ENCODE results near the gene NOXA1. TPM values are rescaled to one million over a fixed set of nuclear protein-coding genes. Genes with fewer than 3 reads are reported as not detected.
A peak's percentile ranks its signal among the peaks of the same experiment; 100 is the strongest.
"Not testable (repeated sequence)": the region's sequence is repeated elsewhere in the genome, so short reads cannot be mapped to it uniquely, and the experiment has no call there.

Gene NOXA1
- total RNA-seq = 3.2 TPM
- long read RNA-seq, partial matches to known transcripts = 2 of 11 reads
- long read RNA-seq, other reads (novel, unspliced or antisense) = 9 of 11 reads

DNA sequence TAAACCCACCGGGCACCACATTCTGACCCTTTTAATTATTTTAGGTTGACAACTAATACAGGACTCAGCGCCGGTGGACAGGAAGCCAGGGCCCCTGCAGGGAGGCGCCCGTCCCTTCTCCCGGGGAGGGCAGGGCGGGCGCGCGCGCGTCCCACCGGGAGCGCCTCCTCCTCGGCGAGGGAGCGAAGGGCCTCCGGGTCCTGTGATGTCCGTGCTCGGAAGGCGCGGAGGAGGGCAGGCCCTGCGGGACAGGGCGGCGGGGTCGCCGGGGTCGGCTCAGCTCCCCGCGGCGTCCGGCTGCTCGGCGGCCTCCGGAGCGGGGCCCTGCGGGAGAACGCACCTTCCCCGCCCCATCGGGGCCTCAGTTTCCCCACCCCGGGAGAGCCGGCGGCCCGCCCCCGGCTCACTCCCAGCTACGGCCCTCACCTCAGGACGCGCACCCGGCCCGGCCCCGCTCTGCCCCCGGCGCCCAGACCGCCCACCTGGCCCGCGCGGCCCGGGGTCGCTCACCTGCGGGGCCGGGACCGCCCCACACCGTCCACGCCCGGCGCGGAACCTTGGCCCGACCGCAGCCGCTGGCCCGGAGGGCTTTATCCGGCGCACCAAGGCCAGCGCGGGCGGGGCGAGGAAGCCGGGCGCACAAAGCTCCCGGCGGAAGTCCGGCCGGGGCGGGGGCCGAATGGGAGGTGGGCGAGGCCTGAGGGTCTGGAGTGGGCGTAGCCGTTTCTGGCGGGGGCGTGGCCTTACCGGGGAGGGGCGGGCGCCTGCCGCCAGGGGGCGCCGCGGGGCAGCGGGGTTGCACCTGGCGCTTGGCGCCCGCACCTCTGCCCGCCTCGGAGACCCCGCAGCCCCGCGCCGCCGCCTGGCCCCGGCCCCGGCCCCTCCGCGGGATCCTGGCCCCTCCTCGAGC is at the start of gene NOXA1, which contains the start of gene EXD3:
TSS of gene NOXA1 (plus strand) at position 790 of the 910 bp plus-strand sequence. CDS start 137 bp downstream, outside the sequence.
TSS of gene EXD3 (minus strand) at position 559 of the 910 bp plus-strand sequence. CDS start 27,805 bp downstream, outside the sequence.
- peak; percentile 98 for DNase-seq (ENCODE audit: low spot score)

GRCh38 chr9:137373611-137373980 is 49.6 kb upstream of the NOXA1 start:
- DNase-seq (ENCODE audit: low spot score) = peak; percentile 82

- DNase-seq (ENCODE audit: low spot score) = peak; percentile 76
These were observed 48.9 kb upstream of the NOXA1 start for GRCh38 chr9:137374131-137374845.

GRCh38 chr9:137375321-137376058 is 47.7 kb upstream of the NOXA1 start:
- no peak for DNase-seq (ENCODE audit: low spot score)

GRCh38 chr9:137376386-137376785 is 46.8 kb upstream of the NOXA1 start:
- DNase-seq (ENCODE audit: low spot score) = peak; percentile 64

DNA sequence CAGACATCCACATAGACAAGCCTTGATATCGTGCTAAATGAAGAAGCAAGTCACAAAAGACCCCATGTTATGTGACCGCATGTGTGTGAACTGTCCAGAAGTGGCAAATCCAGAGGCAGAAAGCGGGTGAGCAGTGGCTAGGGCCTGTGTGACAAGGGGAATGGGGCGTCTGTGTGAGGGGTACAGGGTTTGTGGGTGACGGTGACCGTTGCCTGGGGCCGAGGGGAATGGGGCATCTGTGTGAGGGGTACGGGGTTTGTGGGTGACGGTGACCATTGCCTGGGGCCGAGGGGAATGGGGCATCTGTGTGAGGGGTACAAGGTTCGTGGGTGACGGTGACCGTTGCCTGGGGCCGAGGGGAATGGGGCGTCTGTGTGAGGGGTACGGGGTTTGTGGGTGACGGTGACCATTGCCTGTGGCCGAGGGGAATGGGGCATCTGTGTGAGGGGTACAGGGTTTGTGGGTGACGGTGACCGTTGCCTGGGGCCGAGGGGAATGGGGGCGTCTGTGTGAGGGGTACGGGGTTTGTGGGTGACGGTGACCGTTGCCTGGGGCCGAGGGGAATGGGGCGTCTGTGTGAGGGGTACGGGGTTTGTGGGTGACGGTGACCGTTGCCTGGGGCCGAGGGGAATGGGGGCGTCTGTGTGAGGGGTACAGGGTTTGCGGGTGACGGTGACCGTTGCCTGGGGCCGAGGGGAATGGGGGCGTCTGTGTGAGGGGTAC is 44.3 kb upstream of the NOXA1 start:
- DNase-seq (ENCODE audit: low spot score) = peak; percentile 78

- DNase-seq (ENCODE audit: low spot score) = peak; percentile 83
These were observed 43.4 kb upstream of the NOXA1 start for GRCh38 chr9:137379761-137380161.

DNA sequence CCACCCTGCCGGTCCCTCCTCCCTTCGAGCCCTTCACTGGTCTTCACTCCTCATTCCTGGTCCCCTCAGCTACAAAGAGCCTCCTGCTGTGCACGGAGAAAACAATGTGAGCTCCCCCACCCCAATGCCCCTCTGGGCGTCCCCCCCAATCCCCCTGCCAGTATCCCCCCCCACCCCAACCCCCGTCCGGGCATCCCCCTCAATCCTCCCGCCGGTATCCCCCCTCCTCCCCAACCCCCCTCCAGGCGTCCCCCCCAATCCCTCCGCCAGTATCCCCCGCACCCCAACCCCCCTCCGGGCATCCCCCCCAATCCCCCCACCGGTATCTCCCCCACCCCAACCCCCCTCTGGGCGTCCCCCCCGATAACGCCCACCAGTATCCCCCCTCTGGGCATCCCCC is 43.0 kb upstream of the NOXA1 start:
- no peak for DNase-seq (ENCODE audit: low spot score)

DNA sequence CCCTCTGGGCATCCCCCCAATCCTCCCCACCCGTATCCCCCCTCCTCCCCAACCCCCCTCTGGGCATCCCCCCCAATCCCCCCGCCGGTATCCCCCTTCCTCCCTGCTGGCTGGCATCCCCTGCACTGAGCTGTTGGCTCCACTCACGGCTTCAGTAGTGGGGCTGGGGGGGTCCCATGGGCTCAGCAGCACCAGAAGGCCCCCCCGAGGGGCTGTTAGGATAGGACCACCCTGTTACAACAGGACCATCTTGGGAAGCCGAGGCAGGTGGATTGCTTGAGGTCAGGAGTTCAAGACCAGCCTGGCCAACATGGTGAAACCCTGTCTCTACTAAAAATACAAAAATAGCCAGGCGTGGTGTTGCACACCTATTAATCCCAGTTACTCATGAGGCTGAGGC is 42.6 kb upstream of the NOXA1 start:
- DNase-seq (ENCODE audit: low spot score) = peak; percentile 62

DNA sequence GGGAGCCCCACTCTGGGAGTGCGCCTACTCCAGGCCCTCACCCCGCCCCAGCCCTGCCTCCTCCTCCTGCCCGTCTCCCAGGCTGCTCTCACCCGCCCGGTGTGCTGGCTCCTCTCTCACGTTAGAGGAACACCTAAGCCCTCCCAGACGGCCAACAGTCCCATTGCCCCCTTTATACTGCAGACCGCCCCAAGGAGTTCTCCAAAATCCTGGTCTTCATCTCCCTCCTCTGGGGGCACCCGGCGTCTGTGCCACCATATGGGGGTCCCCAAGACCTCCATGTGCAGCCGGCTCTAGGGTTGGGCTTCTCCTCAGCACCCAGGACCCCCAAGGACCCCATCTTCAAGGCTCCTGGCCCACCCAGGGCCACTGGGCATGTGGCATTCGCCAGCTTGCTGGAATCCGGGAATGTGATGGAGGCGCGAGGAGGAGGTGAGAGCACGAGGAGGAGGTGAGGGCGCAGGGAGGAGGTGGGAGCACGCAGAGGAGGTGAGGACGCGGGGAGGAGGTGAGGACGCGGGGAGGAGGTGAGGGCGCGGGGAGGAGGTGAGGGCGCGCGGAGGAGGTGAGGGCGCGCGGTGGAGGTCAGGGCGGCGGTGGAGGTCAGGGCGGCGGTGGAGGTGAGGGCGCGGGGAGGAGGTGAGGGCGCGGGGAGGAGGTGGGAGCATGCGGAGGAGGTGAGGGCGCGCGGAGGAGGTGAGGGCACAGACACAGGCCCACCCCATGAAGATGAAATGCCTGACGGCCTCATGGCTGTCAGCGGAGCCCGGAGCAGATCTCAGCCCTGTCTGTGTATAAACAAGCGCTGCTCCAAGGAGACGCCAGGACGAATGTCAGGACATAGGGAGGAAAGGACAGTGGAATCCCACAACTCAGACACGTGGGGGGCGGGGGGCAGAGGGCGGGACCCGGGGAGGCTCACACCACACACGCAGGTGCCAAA is 41.4 kb upstream of the NOXA1 start:
- DNase-seq (ENCODE audit: low spot score) = peak; percentile 87

DNA sequence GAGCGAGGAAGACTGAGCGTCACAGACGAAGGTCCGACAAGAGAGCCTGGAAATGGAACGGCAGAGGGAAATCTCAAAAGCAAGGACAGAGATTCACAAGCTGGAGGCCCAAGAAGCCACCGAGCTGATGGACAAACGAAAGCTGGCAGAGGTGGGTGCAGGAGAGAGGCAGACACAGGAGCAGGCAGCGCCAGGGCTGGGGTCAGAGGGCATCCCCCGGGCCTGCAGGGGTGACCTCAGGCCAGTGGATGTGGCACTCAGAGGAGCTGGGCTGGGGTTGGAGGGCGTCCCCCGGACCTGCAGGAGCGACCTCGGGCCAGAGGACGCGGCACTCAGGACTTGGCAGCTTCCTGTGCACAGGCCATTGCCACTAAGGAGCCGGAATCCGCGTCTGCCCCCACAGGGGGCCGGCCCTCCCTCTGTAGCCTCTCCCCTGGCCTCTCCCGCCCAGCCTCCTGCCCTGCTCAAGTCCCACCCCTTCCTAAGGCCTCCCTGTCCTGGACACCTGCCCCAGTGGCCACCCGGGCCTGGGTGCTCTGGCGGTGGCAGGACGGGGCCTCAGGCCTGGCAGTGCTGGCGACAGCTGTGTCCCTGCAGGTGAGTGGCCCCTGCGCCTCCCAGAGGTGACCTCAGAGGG is 40.6 kb upstream of the NOXA1 start:
- peak; percentile 82 for DNase-seq (ENCODE audit: low spot score)

DNA sequence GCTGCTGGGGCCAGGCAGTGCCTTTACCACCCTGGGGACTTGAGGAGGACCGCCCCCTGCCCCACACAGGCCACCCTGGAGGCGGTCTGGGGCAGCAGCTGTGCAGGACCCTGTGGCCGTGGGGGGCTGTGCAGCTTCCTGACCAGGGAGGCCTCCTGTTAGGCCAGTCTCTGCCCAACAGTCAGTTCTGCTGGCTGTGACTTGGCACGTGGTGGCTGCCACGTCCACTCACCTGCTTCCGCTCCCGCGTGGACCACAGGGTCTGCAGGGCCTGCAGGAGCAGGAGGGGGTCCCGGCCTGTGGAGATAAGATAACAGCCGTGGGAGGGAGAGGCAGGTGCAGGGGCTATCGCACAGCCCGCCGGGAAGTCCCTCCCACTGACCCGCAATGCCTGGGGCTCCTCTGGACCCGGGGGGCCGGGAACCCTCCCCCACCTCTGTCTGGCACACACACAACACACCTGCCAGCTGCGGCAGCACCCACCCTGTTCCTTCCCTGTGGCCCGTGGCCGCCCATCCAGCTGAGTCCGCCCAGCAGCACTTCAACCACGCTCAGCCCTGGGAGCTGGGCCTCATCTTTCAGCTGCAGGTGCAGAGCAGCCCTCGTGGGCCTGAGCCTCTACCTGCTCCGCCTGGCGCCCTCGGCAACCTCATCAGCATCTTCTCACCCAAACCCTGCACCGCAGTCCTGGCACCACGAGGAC is 40.0 kb upstream of the NOXA1 start:
- DNase-seq (ENCODE audit: low spot score) = peak; percentile 78

- peak; percentile 83 for DNase-seq (ENCODE audit: low spot score)
These were observed 39.1 kb upstream of the NOXA1 start for GRCh38 chr9:137383784-137384756.

DNA sequence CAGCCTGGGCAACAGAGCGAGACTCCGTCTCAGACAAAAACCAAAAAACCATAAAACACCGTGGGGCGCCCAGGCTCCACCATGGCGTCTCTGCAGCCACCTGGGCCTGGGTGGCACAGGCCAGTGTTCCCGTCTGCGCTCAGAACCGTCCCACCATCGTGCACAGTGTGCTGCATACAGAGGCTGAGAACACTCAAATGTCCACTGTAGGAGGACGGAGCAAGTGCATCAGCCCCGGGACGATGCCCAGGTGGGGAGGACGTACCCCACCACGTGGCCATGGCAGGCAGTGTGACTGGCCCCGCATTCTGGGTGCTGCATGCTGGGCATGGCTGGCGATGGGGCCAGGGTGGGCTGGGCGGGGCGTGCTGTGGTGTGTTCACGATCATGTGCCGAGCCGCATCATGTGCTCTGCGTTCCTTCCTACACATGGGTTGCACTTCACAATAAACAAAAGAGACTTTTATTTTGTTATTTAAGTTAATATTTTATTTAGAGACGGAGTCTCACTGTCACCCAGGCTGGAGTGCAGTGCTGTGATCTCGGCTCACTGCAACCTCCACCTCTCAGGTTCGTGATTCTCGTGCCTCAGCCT is 38.0 kb upstream of the NOXA1 start:
- no peak for DNase-seq (ENCODE audit: low spot score)

DNA sequence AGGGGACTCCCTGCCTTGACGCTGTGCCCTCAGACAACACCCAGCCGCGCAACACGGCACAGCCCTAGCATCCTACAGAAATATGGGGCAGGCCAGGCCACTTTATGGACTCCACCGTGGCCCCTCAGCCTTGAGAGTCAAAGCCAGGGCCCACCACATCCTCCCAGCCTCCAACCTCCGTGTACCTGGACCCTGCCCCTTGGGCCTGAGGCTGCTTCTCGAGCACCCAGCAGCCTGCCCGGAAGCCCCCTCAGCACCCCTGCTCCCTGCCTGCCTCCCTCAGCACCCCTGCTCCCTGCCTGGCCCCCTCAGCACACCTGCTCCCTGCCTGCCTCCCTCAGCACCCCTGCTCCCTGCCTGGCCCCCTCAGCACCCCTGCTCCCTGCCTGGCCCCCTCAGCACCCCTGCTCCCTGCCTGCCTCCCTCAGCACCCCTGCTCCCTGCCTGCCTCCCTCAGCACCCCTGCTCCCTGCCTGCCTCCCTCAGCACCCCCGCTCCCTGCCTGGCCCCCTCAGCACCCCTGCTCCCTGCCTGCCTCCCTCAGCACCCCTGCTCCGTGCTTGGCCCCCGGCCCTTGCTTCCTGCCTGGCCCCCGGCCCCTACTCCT is 36.6 kb upstream of the NOXA1 start:
- not testable (repeated sequence) for DNase-seq (ENCODE audit: low spot score)

Data from mesenteric fat pad (tissue), 1 donor.